GM21723 (cell line): ENCODE results near the gene DTNB.

Experiments used
- ATAC-seq: cut with Tn5 transposase; IDR thresholded peaks from one replicate; pipeline ENCODE4 v1.9.1; 2021; ENCODE audit warnings: mild to moderate bottlenecking, moderate library complexity; ENCODE audit not compliant: unreplicated experiment

Gene DTNB

GRCh38 chr2:25331686-25332365 is 341.6 kb downstream of the DTNB start:
- ATAC-seq: no peak

- ATAC-seq: no peak
Measured at GRCh38 chr2:25330937-25331336, 342.4 kb downstream of the DTNB start.

DNA sequence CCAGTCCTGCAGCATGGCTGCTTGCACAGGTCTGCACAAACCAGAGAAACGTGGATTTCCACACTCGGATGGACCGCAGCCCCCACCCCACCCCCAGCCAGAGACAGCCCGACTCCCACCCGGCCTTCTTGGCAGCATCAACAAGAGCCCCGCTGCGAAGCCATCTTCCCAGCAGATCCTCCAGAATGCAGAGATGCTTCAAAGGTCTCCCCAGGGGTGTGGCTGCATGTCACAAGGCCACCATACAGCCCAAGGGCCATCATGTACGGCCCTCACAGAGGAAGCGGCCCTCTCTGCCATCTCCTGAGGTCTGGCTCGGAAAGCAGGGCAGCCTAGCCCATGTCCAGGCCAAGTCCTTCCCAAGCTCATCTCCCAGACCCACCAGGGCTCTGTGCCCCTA is 343.1 kb downstream of the DTNB start:
- no peak for ATAC-seq

DNA sequence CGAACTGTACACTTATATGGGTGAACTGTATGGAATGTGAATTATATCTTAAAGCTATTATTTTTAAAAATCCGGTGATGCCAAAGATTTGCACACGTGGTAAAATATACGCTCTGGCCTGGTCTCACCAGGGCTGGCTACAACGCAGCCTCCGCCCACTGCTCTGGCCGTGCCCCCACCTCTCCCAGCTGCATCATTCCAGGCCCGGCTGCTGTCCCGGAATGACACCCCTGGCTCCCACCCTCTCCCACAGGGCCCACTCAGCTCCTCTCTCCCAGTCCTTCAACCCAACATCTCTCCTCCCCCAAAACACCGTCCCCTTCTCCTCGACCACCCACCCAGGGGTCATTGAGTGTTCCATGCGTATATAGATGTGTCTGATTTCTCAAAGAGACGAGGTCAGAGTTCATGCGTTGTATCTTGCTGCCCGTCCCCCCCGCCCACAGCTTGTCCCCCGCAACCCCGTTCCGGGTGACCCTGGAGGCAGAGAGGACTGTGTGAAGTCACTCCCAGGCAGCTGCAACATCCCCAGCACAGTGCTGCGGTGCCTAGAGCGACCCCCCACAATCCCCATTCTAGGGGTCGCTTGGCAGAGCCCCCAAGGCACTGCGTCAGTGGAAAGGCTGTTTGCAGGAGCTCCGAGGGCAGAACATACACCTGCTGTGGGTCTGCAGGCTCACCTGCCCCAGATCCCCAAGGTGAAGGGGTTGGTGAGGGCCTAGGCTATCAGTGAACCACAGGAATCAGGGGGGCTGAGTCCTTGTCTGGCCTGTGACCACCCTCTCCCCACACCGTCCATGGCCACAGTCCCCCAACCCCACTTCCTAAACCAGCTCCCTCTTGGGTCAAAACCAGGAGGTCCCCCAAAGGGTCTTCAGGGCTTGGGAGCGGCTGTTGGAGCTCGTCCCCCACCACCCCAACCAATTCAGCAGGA is 345.0 kb downstream of the DTNB start:
- no peak for ATAC-seq
